Neutrophil (primary cell): ENCODE data around the gene HNRNPR.

ENCODE experiments used
- H3K27ac ChIP-seq: fragments of 200-600 bp; sonication (generic); 2 replicates; pipeline ENCODE4 v1.5.1; 2016; ENCODE audit warnings: mild to moderate bottlenecking, moderate library complexity
- H3K27me3 ChIP-seq: fragments of 200-600 bp; sonication (generic); 2 replicates; pipeline ENCODE4 v1.6.0; 2016; ENCODE audit warnings: mild to moderate bottlenecking
- H3K36me3 ChIP-seq: fragments of 200-600 bp; sonication (generic); 2 replicates; pipeline ENCODE4 v1.5.1; 2017
- H3K4me1 ChIP-seq, 2 experiments: fragments of 200-600 bp in 1 of 2; sonication (generic) in 1 of 2; 1 replicate in 1 of 2; 2 replicates in 1 of 2; pipeline versions ENCODE4 v1.5.1 to v1.6.1; 2013 to 2016; ENCODE audit warnings: low read depth in 1 of 2, low read length in 1 of 2, mild to moderate bottlenecking in 1 of 2, moderate library complexity in 1 of 2; ENCODE audit not compliant: control insufficient read depth in 1 of 2, insufficient read depth in 1 of 2
- H3K4me3 ChIP-seq, 2 experiments: fragments of 200-600 bp in 1 of 2; sonication (generic) in 1 of 2; 1 replicate in 1 of 2; 2 replicates in 1 of 2; pipeline ENCODE4 v1.5.1; 2013 to 2016; ENCODE audit warnings: low read depth in 1 of 2, low read length in 1 of 2, mild to moderate bottlenecking in 1 of 2, moderate library complexity in 1 of 2
- H3K9me3 ChIP-seq: fragments of 200-600 bp; sonication (generic); 2 replicates; pipeline ENCODE4 v1.5.1; 2016
- TF ChIP-seq, protein P1 (sequence below): fragments of 200-600 bp; sonication (generic); IDR thresholded peaks from 2 replicates; pipeline ENCODE4 v1.5.1; 2016; ENCODE audit warnings: antibody characterized with exemption

The HNRNPR gene

DNA sequence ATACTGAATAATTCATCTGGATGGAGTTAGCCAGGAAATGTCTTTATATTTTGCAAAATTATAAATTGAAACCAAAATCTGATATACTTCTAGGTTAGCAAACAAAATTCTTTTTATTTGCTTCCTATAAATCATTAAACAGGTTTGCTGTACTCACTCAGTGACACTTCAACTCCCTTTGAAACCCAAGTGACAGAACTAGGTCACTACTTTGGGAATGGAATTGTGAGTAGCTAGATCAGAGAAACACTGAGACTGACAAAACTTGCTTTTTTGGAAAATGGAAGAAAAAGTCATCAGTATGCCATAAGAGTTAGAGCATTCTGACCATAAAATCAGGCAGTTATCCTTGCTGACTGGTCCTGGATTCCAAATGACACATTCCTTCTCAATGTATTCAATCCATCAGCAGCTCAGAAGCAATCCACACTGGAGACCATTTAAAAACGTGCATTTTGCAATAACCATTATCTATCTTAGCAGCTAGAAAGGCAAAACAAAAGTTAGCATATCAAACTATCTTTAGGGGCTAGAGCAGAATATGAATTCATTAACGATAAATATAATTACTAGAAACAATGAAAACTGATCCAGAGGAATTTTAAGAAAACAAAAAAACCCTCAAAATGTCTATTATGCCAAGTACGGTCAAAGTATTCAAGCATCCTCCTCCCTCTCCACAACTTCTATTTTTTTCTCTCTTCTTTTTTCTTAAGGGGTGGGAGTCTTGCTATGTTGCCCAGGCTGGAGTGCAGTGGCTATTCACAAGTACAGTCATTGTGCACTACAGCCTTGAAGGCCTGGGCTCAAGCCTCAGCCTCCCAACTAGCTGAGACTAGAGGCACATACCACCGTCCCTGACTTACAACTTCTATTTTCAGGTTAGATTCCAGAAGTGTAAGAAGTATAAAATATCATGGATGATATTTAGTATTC is 60.1 kb downstream of the HNRNPR start:
- Histone ChIP-seq H3K27me3 (no peaks in the 10 kb centered on the region), H3K36me3 (peaks cover 33% of the 10 kb centered on the region), H3K4me3 (no peak overlapping the region), H3K27ac (no peak overlapping the region), H3K9me3 (no peaks in the 10 kb centered on the region), H3K4me1 (no peaks in the 10 kb centered on the region)
- TF ChIP-seq, protein P1, sequence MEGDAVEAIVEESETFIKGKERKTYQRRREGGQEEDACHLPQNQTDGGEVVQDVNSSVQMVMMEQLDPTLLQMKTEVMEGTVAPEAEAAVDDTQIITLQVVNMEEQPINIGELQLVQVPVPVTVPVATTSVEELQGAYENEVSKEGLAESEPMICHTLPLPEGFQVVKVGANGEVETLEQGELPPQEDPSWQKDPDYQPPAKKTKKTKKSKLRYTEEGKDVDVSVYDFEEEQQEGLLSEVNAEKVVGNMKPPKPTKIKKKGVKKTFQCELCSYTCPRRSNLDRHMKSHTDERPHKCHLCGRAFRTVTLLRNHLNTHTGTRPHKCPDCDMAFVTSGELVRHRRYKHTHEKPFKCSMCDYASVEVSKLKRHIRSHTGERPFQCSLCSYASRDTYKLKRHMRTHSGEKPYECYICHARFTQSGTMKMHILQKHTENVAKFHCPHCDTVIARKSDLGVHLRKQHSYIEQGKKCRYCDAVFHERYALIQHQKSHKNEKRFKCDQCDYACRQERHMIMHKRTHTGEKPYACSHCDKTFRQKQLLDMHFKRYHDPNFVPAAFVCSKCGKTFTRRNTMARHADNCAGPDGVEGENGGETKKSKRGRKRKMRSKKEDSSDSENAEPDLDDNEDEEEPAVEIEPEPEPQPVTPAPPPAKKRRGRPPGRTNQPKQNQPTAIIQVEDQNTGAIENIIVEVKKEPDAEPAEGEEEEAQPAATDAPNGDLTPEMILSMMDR = no peak

DNA sequence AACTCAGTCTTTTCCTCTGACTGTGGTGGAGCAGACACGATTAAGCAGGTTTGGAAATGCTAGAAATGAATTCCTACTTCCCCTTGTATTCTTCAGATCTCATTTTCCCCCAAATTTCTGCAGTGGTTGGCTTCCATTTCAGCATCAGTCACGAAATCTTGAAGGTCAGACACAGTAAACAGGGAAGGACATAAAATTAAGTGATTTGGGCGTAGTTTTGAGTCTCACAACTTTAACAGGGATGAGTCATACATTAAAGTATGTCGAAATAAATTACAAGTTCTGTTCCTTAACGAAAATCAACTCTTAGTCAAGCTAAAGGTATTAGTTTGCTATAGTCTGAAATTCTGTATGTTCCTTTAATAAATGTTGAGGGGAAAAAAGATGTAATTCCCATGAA is 61.1 kb downstream of the HNRNPR start:
- TF ChIP-seq, protein P1 = no peak
- Histone ChIP-seq H3K4me1 (no peaks in the 10 kb centered on the region), H3K4me3 (no peak overlapping the region), H3K27me3 (no peaks in the 10 kb centered on the region), H3K9me3 (no peaks in the 10 kb centered on the region), H3K27ac (no peak overlapping the region), H3K36me3 (peaks cover 33% of the 10 kb centered on the region)

DNA sequence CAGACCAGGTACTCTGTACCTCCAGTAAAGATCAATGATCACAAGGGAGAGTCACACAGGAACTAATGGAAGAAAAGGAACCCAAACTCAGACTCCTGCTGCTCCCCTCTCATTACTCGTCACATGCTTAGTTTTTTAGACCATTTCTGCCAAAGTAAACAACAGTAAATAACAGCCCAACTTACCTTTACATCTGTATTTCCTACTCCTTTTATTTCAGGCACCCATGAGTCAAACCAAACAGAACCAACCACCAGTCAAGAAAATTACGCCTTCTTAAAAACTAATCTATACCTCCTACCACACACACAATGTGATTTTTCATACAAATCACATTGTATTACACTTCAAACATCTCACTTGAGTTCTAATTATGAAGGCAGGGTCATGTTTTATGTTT is 65.4 kb downstream of the HNRNPR start:
- H3K27me3 ChIP-seq = peaks cover 12% of the 10 kb centered on the region
- H3K4me1 ChIP-seq = no peaks in the 10 kb centered on the region
- H3K4me3 ChIP-seq = no peak overlapping the region
- no peaks in the 10 kb centered on the region for H3K9me3 ChIP-seq
- TF ChIP-seq, protein P1 = no peak
- peaks cover 31% of the 10 kb centered on the region for H3K36me3 ChIP-seq
- no peak overlapping the region for H3K27ac ChIP-seq

DNA sequence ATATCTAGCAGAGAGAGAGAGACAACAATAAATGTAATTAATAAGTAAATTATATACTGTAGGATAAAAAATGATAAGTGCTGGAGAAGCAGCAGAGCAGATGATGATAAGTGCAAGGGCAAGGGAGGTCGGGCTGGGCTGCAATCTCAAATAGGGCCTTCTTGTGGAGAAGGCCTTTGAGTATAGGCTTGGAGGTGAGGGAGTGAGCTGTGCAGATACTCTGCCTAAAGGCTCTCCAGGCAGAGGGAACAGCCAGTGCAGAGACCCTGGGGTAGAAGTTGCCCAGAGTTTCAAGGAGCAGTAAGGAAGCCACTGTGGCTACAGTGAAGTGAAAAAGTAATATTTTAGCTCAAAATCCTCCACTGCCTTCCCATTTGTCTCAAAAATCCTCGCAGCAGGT is 67.6 kb downstream of the HNRNPR start:
- peaks cover 18% of the 10 kb centered on the region for H3K27me3 ChIP-seq
- no peak overlapping the region for H3K27ac ChIP-seq
- no peak overlapping the region for H3K4me3 ChIP-seq
- TF ChIP-seq, protein P1 = no peak
- H3K4me1 ChIP-seq = no peaks in the 10 kb centered on the region
- peaks cover 11% of the 10 kb centered on the region for H3K36me3 ChIP-seq
- H3K9me3 ChIP-seq = no peaks in the 10 kb centered on the region

DNA sequence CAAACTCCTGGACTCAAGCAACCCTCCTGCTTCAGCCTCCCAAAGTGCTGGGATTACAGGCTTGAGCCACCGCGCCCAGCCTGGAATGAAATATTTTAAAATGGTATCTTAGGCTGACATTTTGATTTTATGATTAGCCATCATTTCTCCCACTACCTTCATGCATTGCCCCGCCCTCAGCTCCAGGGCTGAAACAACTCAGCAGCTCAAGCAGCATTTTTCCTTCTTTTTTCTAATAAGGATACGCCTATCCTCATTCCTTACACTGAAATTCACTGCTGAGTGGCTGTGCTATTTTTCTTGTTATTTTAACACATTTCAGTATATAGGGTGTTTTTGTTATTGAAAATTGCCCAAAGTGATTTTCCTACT is 70.0 kb downstream of the HNRNPR start:
- no peak overlapping the region for H3K27ac ChIP-seq

More for the DNA sequence above, 70.0 kb downstream of the HNRNPR start:
- TF ChIP-seq, protein P1 = no peak
- Histone ChIP-seq H3K4me1 (no peaks in the 10 kb centered on the region), H3K27me3 (peaks cover 18% of the 10 kb centered on the region), H3K36me3 (no peaks in the 10 kb centered on the region), H3K9me3 (no peaks in the 10 kb centered on the region), H3K4me3 (no peak overlapping the region)
